HT-29 (cell line): Measurements from ENCODE around the gene CTDSP2. TPM values are rescaled to one million over a fixed set of nuclear protein-coding genes. Genes with fewer than 3 reads are reported as not detected.
"Not testable (repeated sequence)": the region's sequence is repeated elsewhere in the genome, so short reads cannot be mapped to it uniquely, and the experiment has no call there.

Experiments used
- DNase-seq: peaks from one replicate; pipeline ENCODE4 v3.0.0-alpha.2; 2015; ENCODE audit warnings: low spot score
- total RNA-seq: library from RNA; depleted of rRNA; stranded (reverse); fragments of >200 nt; shearing (Covaris generic); gene quantifications from 2 replicates; pipeline ENCODE4 v1.2.3, GENCODE V29; 2014; rRNA removed

Gene CTDSP2, protein sequence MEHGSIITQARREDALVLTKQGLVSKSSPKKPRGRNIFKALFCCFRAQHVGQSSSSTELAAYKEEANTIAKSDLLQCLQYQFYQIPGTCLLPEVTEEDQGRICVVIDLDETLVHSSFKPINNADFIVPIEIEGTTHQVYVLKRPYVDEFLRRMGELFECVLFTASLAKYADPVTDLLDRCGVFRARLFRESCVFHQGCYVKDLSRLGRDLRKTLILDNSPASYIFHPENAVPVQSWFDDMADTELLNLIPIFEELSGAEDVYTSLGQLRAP
- total RNA-seq: 38.5 and 40.7 TPM in 2 replicates

DNA sequence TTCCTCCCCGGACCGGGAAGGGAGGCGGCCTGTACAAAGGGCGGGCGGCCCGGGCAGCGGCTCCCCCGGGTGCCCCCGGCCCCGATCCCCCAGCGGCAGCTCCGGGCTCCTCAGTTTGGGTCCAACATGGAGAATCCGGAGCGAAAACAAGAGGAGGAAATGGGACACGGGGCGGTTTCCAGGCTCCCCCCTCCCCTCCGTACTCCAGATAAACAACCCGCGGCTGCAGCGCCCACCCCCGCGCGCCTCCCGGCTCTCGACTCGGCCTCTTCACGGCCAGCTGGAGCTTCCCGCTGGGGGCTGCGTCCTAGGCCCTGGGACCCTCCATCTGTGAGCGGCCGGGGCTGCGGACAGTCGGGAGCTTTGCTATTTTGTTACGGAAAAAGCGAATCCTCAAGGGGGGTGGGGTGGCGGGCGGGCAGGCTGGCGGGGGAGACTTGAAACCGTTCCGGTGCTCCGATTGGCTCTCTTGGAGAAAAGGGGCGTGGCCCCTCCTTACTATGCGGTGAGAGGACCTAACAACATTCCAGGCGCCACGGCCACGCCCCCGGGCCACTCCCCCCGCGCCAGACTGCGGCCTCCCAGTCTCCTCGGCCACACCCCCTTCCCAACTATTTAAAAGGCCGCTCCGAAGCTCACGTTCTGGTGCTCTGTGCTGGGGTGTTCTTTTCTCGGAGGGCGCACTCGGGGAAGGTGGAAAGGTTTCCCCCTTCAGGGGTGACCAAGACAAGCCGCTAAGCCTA lies at the start of gene CTDSP2:
CTDSP2 (minus strand) TSS at position 153 of the 743 bp plus-strand sequence. CDS start 294 bp downstream, outside the sequence.
- peak; percentile 98 for DNase-seq

DNA sequence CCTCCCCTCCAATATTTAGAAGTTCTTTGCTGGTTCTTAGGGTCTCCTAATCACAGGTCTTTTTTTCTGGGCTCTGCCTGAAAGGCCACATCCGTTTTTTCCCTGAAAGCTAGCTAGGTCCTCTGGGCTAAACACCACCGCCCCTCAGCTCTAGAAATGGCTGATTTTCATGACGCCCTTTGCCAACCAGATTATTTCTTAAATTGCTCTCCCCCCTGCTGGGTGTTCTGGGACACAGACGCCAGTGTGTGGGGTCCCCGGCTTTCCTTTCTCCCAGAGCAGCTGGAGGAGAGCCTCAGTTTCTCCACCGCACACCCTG lies 49.5 kb upstream of the CTDSP2 start:
- no peak for DNase-seq

DNA sequence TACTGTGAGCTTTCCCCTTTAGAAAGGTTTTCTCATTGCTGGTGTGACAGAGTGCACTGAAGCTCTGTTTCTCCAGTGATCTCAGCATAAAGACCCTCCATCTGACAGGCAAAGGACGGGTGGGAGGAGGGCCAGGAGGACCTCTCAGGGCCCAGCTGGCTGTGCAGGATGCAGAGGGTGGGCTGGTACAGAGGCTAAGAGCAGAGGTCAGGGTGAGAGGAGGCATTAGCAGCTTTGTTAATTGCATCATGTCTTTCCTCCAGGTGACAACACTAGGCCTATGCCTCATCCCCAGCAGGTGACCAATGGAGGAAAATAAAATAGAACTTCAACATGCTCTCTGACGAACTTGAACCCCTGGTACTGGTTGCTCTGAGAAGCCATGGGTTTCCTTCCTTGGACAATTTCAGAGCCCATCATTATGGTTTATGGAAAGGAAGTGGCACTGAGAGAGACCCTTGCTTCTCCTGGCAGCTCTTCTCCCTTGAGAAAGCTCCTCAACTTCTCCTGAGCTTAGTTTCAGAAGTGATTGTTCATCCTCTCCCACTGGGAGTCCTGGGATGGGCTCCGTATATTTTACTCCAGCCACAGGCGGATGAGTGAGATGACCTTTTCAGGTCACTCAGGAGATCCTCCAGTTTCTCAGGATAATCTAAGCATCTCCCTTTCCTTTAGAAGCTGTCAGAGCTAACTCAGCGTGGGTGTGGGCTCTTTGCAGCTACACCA lies 49.0 kb upstream of the CTDSP2 start:
- no peak for DNase-seq

DNA sequence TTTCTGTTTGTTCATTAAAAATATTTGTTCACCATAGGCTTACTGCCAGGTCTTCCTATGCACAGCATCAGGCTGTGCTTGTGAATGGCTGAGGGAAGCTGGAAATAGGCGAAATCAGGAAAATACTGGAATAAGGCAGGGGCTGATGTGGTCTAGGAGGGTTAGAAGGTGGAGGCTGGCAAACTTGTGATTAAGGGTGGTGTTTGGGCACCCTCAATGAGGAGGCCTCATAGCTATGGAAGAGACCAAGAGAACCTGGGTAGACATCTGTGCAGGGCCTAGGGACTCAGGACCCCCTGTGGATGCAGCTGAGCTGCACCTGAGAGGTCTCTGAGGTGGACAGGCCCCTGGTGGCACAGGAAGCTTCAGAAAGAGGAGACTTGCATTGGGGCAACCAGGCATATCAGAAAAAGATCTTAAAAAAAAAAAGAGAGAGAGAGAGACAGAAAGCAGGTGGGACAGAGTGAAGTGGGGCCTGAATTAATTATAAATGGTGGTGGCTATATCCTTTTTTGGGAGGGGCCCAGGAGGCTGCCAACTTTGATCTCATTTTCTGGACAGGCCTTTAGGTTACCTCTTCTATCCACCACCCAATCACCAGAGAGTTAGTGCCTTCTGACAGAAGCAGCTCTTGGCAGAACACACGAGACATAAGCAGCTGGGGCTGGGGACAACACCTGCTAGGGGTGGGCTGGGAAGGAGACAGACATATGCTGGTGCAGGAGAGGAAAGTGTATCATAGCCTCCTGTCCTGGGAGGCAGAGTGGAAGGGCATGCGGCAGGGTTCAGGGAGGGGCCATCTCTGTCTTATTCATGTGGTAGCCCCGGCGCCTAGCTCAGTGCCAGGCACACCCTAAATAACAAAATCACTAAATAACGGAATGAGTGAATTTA lies 48.1 kb upstream of the CTDSP2 start:
- no peak for DNase-seq

DNA sequence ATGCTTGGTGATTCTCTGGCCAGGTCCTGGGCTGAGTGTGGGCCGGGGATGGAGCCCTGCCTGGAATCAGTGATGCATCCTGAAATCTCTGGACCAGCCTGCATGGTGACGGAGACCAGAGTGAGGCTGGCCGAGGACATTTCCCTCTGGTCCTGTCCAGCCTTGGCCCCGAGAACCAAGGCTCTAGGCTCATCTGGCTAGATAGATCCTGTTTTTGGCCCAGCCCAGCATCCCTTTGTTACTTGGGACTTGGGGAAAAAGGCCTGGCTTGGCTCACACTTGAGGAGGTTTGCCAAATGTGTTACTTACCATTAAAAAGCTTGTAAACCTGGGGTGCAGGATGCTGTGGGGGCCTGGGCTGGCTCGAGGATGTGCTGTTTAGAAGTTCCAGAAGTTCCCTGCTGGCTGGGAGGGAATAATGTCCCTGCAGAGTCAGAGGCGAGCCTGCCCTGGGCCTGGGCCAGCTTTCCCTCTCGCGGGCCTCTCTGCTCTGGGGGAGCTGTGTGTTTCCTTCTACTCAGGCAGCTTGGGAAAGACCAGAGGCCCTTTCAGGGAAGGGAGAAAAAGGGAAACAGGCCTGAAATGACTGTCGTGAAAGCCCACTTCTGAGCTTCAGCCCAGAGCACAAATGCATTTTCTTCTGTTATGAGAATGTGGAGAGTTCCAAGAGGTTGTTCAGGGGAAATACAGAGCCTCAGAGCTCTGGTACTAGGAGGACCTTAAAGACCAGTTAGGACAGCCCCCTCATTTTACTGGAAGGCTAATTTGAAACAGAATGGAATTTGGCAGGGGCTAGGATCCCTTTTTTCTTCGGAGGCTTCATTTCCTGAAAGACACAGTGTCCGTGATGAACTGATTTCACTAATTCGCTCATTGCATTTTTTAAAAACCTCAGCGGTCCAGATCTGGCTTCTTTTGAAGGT lies 47.2 kb upstream of the CTDSP2 start:
- DNase-seq: peak; percentile 51

DNA sequence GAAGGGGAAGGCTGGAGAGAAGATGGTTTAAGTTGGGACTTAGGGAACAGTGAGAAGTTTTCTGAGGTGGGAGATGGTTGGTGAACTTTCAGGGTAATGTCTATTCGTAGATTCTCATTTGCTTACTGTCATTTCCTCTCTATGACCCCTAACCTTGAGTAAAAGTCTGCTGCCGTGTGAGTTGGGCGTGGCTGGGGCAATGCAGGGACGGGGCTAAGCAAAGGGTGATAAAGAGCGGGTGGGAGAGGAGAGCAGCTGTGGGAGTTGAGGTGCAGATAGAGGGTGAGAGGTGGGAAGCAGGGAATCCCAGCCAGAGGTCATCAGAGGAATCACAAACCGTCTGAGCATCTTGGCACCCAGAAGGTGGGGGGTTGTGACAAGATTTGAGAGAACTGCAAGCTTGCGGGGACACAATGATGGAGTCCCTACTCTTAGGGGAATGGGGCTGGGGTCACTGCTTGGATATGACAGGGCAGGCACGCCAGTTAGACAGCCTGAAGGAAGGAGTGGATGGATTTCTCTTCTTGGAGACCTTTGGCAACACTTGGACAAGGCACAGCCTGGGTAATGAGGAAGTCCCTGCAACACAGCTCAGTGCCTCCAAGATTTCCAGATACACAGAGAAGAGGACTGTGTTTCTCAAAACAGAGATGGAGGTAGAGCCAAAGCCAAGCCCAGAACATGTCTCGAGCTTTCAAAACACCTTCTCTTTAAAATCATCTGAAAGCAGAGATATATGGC lies 45.9 kb upstream of the CTDSP2 start:
- DNase-seq: no peak

DNA sequence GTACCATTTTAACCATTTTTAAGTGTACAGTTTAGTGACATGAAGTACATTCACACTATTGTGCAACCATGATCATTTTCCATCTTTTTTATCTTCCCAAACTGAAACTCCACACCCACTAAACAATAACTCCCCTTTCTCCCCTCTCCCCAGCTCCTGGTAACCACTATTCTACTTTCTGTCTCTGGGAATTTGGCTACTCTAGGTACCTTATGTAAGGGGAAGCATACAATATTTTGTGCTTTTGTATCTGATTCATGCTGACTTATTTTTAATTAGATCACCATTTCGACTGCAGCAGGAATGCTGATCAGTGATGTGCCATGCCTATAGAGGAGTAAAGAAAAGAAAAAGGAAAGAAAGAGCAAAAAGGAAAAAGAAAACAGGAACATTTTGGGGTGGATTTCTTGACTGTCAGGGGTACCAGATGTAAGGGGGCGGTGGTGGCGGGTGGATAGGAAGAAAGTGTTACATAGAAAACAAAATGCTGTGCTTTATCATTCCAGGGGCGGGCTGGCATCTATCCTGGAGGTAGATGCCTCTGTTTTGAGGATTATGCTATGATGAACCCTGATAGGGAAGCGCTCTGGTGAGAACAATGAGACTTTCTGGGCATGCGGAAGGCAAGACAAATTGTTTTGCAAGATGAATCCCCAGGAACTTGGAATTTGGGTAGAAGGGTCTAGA lies 45.2 kb upstream of the CTDSP2 start:
- no peak for DNase-seq

DNA sequence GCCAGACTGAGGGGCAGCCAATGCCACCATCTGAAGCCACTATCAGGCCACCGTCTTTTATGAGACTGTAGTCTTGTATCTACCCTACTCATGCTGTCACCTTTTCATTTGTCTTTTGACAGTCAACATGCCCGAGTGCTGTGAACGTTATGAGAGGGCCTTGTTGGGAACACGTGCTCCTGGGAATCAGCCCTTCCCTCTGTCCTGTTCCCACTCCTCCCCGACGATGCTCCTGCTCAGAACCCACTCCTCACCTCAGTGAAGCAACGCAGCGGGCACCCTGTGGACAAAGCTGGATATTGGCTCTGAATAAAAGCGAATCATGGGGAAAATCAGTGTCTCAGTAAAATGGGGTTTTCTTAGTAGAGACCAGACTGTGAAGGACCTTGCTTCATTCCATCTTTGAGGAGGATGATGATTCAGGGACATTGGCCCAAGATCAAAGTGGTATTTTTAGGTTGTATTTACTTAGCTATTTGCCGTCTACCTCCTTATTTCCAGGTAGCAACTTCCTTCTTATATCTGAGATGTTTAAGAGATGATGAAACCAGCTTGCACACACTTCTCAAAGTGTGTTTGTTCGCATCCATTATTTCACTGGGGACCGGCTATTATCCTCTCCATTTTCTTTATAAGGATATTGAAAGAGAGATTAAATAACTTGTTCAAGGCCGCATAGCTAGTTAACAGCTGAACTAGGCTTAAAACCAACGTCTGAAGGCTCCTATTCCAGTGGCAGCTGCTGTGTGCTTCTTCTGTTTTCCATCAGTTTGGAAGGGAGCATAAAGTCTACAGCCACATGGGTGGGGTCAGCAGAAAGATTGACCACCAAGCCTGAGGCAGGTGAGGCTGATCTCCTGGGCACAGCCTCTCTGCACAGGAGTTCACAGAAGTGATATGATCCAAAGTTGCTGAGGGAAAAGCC lies 43.9 kb upstream of the CTDSP2 start:
- peak; percentile 39 for DNase-seq

DNA sequence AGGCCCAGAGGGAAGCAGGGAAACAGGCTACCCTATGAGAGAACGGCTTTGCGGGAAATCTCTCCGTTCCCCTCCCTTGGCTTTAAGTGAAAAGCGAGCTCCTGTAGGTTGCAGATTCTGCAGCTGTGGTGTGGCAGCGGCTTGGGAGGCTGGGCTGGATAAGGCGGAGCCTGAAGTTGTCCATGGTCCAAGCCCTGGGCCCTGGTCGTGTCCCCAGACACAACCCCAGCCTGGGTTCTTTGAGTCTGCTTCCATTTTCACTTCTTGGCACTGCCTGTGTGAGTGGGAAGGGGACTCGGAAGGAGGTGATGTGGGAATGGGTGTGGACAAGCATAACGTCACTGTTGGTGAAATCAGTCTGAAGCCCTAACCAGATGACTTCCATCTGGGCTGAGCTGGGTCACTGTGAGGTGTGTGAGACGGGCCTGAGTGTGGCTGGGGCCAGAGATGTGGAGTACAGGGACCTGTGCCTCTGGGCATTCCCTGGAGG lies 43.0 kb upstream of the CTDSP2 start:
- DNase-seq: peak; percentile 16

DNA sequence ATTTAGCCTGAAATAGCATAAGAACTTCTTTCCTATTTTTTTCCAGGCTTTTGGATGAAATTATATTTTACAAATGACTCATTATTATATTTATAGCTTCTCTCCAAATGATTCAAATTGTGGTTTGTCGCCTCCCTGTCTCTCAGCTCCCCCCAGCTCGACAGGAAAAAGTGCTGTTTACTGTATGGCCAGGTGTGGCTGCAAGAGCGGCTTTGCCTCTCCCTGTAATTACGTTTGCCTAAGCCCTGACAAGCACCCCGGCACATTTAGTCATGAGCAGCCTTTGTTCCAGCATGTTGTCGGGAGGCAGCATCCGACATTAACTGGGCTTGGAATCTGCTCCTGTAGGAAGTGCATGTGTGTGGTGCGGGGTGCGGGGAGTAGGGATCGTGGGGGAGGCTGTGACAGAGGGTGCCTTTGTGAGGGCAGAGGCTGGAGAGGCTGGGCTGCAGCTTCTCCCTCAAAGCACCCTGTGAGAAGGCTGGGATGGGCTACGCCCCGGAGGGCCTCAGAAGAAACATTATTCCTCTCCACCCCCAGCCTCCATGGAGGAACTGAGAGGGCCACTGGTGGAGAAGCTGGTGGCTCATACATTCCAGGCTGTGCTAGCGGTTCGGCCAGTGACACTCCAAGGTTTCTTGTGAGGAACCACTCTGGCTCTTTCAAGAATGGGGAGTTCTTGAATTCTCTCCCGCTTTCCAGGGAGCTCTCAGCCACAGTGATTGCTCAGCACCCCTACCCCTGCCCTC lies 42.1 kb upstream of the CTDSP2 start:
- peak; percentile 59 for DNase-seq

DNA sequence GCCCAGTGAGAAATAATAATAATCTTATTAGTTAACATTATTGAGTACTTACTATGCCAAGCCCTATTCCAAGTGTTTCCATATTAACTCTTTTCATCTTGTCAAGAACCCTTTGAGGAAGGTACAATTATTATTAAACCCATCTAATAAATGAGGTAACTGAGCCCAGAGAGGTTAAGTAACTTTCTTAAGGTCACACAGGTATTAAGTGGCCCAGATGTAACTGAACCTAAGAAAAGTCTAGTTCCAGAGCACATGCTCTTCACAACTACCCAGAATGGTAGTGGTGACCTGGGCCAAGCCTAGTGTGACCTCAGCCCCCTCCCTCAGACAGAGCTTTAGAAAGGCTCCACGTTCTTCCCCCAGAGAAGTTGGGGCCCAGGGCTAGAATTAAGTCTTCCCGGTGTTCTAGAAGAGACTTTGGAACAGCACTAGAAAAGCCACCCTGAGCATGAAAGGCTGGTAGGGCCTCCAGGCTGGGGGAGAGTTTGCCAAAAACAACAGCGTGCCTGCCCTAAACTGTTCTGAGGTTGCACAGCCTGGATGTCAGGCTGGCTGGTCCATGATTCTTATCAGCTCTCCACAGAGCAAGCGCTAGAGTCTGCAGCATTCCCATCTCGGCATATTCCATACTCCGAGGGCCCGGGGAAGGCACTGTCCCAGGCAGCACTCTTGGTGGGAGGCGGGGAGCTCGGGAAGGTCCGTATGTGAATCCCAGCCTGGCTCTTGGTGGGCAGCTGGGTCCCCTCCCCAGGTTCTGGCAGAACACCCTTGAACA lies 41.3 kb upstream of the CTDSP2 start:
- peak; percentile 32 for DNase-seq

DNA sequence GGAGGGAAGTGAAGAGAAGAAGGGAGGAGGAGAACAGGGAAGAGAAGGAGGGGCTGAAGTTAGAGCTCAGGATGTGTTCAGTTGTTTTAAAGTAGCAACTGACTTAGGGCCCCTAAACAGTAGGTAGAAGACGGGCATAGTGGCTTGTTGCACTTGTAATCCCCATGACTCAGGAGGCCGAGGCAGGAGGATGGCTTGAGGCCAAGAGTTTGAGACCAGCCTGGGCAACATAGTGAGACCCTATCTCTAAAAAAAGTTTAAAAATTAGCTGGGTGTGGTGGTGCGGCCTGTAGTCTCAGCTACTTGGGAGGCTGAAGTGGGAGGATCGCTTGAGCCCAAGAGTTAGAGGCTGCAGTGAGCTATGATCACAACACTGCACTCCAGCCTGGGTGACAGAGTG lies 40.4 kb upstream of the CTDSP2 start:
- not testable (repeated sequence) for DNase-seq

DNA sequence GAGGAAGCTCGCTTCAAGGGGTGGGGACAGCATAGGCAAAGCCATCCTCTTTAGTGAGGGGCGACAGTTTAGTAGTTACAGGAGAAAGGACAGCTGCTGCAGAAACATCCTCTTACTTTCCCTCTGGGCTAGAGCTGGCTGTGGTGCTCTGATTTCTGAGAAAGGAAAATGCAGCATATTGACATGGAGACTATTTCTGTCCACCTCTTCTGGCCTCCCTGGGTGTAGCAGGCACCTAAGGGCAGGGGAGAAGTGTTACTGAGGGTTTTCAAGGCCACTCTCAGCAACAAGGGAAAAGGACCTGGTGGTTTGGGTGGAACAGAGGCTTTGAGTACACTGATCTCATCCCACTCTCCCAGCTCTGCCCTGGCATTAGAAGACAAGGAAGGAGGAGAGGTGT lies 40.0 kb upstream of the CTDSP2 start:
- DNase-seq: no peak

DNA sequence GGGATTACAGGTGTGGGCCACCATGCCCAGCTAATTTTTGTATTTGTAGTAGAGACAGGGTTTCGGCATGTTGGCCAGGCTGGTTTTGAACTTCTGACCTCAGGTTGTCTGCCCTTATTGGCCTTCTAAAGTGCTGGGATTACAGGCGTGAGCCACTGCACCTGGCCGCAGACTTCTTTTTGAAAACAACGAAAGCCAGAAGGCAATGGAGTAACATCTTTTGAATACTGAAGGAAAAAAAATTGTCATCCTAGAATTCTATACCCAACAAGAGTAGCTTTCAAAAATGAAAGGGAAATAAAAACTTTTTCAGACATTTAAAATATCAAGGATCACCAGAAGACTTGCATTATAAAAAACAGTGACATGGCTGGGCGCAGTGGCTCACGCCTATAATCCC lies 38.7 kb upstream of the CTDSP2 start:
- DNase-seq: no peak

DNA sequence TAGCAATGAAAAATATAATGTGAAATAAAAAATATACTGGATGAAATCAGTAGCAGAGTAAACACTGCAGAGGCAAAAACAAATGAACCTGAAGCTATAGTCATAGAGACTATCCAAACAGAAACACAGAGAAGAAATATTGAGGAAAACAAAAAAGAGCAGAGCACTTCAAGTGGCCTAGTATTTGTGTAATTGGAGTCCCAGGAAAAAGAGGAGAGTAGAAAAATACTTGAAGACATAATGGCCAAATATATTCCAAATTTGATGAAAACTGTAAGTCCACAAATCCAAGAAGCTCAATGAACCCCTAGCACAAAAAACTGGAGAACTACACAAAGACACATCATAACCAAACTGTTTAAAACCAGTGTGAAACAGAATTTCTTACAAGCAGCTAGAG lies 37.2 kb upstream of the CTDSP2 start:
- DNase-seq: no peak

DNA sequence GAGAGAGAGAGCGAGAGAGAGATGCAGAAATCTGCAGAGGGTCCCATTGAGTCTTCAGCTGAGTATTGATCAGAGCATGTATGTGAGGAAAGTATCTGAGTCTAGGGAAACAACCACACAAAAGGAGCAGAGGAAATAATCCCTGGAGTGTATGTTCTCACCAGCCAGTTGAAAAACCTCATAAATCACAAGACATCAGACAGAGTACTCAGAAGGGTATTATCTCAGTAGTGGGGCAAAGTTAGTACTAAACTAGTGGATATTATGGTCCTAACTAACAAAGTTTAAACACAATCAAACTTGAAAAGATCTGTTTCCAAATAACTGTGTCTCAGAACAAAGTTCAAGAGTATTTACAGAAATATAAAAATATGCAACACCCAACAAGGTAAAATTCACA lies 36.5 kb upstream of the CTDSP2 start:
- DNase-seq: no peak
